GM12878 (cell line): Measurements from ENCODE around the gene SEC24A. TPM values are rescaled to one million over a fixed set of nuclear protein-coding genes. Genes with fewer than 3 reads are reported as not detected.

Experiments
- ATAC-seq: fragments of 200-7000 bp; cut with Tn5 transposase; 3 replicates; pipeline ENCODE4 v1.9.1; 2020; ENCODE audit warnings: mild to moderate bottlenecking, moderate library complexity
- BruUV-seq: library from RNA; stranded (reverse); fragments of 400-500 nt; replicated peaks from 2 replicates; lab custom pipeline; 2021; lab: Mats Ljungman, UMichigan
- CTCF ChIA-PET: fragments of 300-600 bp; sonication (Branson Sonifier 250); formaldehyde crosslinking; extraction: SDS; loops from one replicate; lab custom pipeline; 2021; ENCODE audit warnings: inconsistent platforms; lab: Yijun Ruan, JAX
- POLR2A ChIA-PET: fragments of 350-600 bp; formaldehyde crosslinking; extraction: SDS; loops from one replicate; lab custom pipeline; 2021; ENCODE audit warnings: inconsistent platforms; lab: Charles Lee
- RAD21 ChIA-PET: fragments of 300-600 bp; sonication (Branson Sonifier 250); formaldehyde crosslinking; loops from one replicate; lab custom pipeline; 2023; ENCODE audit warnings: antibody characterized with exemption; ENCODE audit not compliant: unreplicated experiment; lab: Charles Lee
- SMC1A ChIA-PET: fragments of 300-600 bp; sonication (Branson Sonifier 250); formaldehyde crosslinking; loops from one replicate; lab custom pipeline; 2023; ENCODE audit not compliant: unreplicated experiment, uncharacterized antibody; lab: Charles Lee
- DNase-seq: peaks from one replicate; pipeline ENCODE4 v3.0.0-alpha.2; 2011; ENCODE audit warnings: low read depth, low spot score
- FAIRE-seq: peaks from 3 replicates; lab custom pipeline; 2011; peaks lifted over from hg19 to GRCh38; lab: Jason Lieb, UNC
- H2AFZ ChIP-seq: 2 replicates; pipeline ENCODE4 v1.6.0; 2011; ENCODE audit warnings: low read depth, low read length, control low read depth; ENCODE audit not compliant: control insufficient read depth
- H3K27ac ChIP-seq: 2 replicates; pipeline ENCODE4 v1.5.1; 2011; ENCODE audit warnings: control low read depth; ENCODE audit not compliant: control insufficient read depth, insufficient read depth
- H3K27me3 ChIP-seq, 2 experiments: replicated peaks in 1 of 2; 2 replicates each; pipeline versions ENCODE4 v1.6.0 to v1.6.1; 2011; ENCODE audit warnings: low read length in 1 of 2; ENCODE audit not compliant: control insufficient read depth in 2 of 2, insufficient read depth in 2 of 2
- H3K36me3 ChIP-seq, 2 experiments: 2 replicates each; pipeline ENCODE4 v1.5.1; 2011; ENCODE audit warnings: low read length in 1 of 2; ENCODE audit not compliant: control insufficient read depth in 2 of 2, insufficient read depth in 2 of 2
- H3K4me1 ChIP-seq: 2 replicates; pipeline ENCODE4 v1.6.1; 2011; ENCODE audit warnings: mild to moderate bottlenecking, low read length, moderate library complexity, mixed read lengths; ENCODE audit not compliant: control insufficient read depth, insufficient read depth
- H3K4me2 ChIP-seq: 2 replicates; pipeline ENCODE4 v1.6.0; 2011; ENCODE audit warnings: control low read depth; ENCODE audit not compliant: control insufficient read depth, insufficient read depth
- H3K4me3 ChIP-seq: fragments of 200-600 bp; sonication (generic); 2 replicates; pipeline ENCODE4 v1.5.1; 2016
- H3K79me2 ChIP-seq: 2 replicates; pipeline ENCODE4 v1.6.0; 2011; ENCODE audit warnings: low read length; ENCODE audit not compliant: control insufficient read depth, insufficient read depth
- H3K9ac ChIP-seq: 2 replicates; pipeline ENCODE4 v1.8.0; 2011; ENCODE audit warnings: low read length, control low read depth, mixed read lengths; ENCODE audit not compliant: control insufficient read depth, insufficient read depth
- H3K9me3 ChIP-seq: replicated peaks from 3 replicates; pipeline ENCODE4 v1.5.1; 2011; ENCODE audit warnings: mild to moderate bottlenecking, low read length; ENCODE audit not compliant: control insufficient read depth, insufficient read depth
- H4K20me1 ChIP-seq: 2 replicates; pipeline ENCODE4 v1.6.0; 2011; ENCODE audit not compliant: control insufficient read depth, insufficient read depth
- ASH2L ChIP-seq: fragments of 300-600, 200-600 bp; sonication (generic); IDR thresholded peaks from 2 replicates; pipeline ENCODE4 v1.6.1; 2017; ENCODE audit warnings: low read depth, mild to moderate bottlenecking, borderline replicate concordance
- CEBPZ ChIP-seq: fragments of 150-350 bp; IDR thresholded peaks from 2 replicates; pipeline ENCODE4 v1.6.1; 2016; ENCODE audit warnings: low read depth, low read length
- JUNB ChIP-seq: IDR thresholded peaks from 2 replicates; pipeline ENCODE4 v1.6.1; 2016; ENCODE audit warnings: antibody characterized with exemption, mild to moderate bottlenecking
- MTA2 ChIP-seq: fragments of 450-650 bp; IDR thresholded peaks from 2 replicates; pipeline ENCODE4 v1.6.1; 2016; ENCODE audit warnings: low read depth, mild to moderate bottlenecking, moderate library complexity
- NR2C1 ChIP-seq: fragments of 450-650 bp; IDR thresholded peaks from 2 replicates; pipeline ENCODE4 v1.6.1; 2017; ENCODE audit warnings: antibody characterized with exemption, mild to moderate bottlenecking, moderate library complexity
- PRDM15 ChIP-seq: fragments of 450-650 bp; formaldehyde crosslinking; IDR thresholded peaks from 2 replicates; pipeline ENCODE4 v1.4.0; 2020; ENCODE audit warnings: mild to moderate bottlenecking, moderate library complexity
- SMC3 ChIP-seq: IDR thresholded peaks from 2 replicates; pipeline ENCODE4 v1.6.1; 2011; ENCODE audit warnings: low read length, improper control_type of control experiment, borderline replicate concordance
- ZNF592 ChIP-seq: fragments of 450-650 bp; IDR thresholded peaks from 2 replicates; pipeline ENCODE4 v1.6.1; 2017; ENCODE audit warnings: mild to moderate bottlenecking, moderate library complexity
- WGBS: methylation state at CpG from one replicate; pipeline ENCODE4 v1.1.6; 2016; ENCODE audit warnings: low lambda C conversion rate; ENCODE audit not compliant: insufficient replicate concordance, insufficient coverage; ENCODE audit errors: missing lambda C conversion rate; 5-methylcytosine and 5-hydroxymethylcytosine counted together
- in situ Hi-C: fragments of 300-500 bp; cut with MboI; formaldehyde crosslinking; loops from 9 replicates; pipeline ENCODE4 v1.14.3; 2018; ENCODE audit warnings: mixed read lengths
- intact Hi-C: fragments of 100-400 bp; cut with micrococcal nuclease; formaldehyde crosslinking; loops from one replicate; pipeline ENCODE4 v1.14.2; 2022; ENCODE audit not compliant: unreplicated experiment
- polyA plus RNA-seq, 11 experiments: library from polyadenylated mRNA; depleted of rRNA in 4 of 11; unstranded in 6 of 11; stranded (reverse) in 5 of 11; fragments of >200 nt; fragmentation: Nextera tagmentation in 4 of 11; fragmentation: Illumina TruSeq in 1 of 11; extraction: Ambion mirVana in 4 of 11; extraction: Trizol in 1 of 11; gene quantifications; 1 replicate in 1 of 11; 2 replicates in 10 of 11; pipeline versions ENCODE4 v1.2.1 to v1.2.3, GENCODE V29; 2011 to 2016; ENCODE audit warnings: inconsistent platforms in 2 of 11, missing spikeins in 2 of 11, low read depth in 1 of 11
- total RNA-seq, 4 experiments: library from RNA; depleted of rRNA in 3 of 4; stranded (reverse); fragments of >200 nt in 3 of 4; fragmentation: Illumina TruSeq in 1 of 4; extraction: Trizol in 1 of 4; gene quantifications; 2 replicates each; pipeline versions ENCODE4 v1.2.1 to v1.2.3, GENCODE V29; 2013 to 2021

Gene SEC24A
- total and polyA plus RNA-seq, 10 of the 15 experiments (the other 5 are each of a cell fraction or from before 2014, with no cell fraction given), result 7.1 to 52.2 (median 22.8) TPM

GRCh38 chr5:134620634-134621033, 28.0 kb upstream of the SEC24A start:
- CTCF ChIA-PET, result interaction anchor here (1.0 kb wide), 1 partner anchor 33 kb away, joined by 4 read pairs; no protein-coding TSS in a partner anchor
- no TSS peak for BruUV-seq
- no peak overlapping the region for H2AFZ ChIP-seq
- ATAC-seq, result no peak
- H3K9ac ChIP-seq, result no peak overlapping the region
- no peak overlapping the region for H3K4me2 ChIP-seq
- SMC1A ChIA-PET, result interaction anchor here (0.7 to 1.2 kb wide), 2 partner anchors 11 to 191 kb away, joined by 3 to 4 read pairs; no protein-coding TSS in a partner anchor
- WGBS, result 95% methylated on average over 2 of the region's 2 CpGs
- no peaks in the 10 kb centered on the region for H3K27me3 ChIP-seq
- in situ Hi-C loops (no loop called here), intact Hi-C loops (no loop called here)
- no peak for DNase-seq
- H3K9me3 ChIP-seq, result no peaks in the 10 kb centered on the region
- POLR2A ChIA-PET, result no interaction called here
- no peak overlapping the region for H3K27ac ChIP-seq
- H3K4me1 ChIP-seq, result no peaks in the 10 kb centered on the region
- RAD21 ChIA-PET, result interaction anchor here (1.2 kb wide), 1 partner anchor 10 kb away, joined by 3 read pairs; no protein-coding TSS in a partner anchor
- H3K4me3 ChIP-seq, result no peak overlapping the region
- no peak for FAIRE-seq
- peaks cover 0 to 19% of the 10 kb centered on the region in 2 experiments; a peak in 3 of 4 replicates for H3K36me3 ChIP-seq
- no peaks in the 10 kb centered on the region for H3K79me2 ChIP-seq
- H4K20me1 ChIP-seq, result no peaks in the 10 kb centered on the region
- TF ChIP-seq PRDM15 (CRISPR knock-in tag) (no peak), MTA2 (no peak), JUNB (no peak), SMC3 (no peak), NR2C1 (no peak), CEBPZ (no peak), ASH2L (no peak), ZNF592 (no peak)
